Fibroblast of lung (primary cell): ENCODE measurements around the gene WIPF1. TPM values are rescaled to one million over a fixed set of nuclear protein-coding genes. Genes with fewer than 3 reads are reported as not detected.

ENCODE experiments used
- DNase-seq, 2 donors: peaks; one replicate each; pipeline versions ENCODE4 v3.0.0 to v3.0.0-alpha.2; 2010; ENCODE audit warnings: low read depth in 2 of 2
- H2AFZ ChIP-seq: 2 replicates; pipeline ENCODE4 v1.5.1; 2012; ENCODE audit warnings: low read length, control low read depth, inconsistent platforms
- H3K27ac ChIP-seq: 2 replicates; pipeline ENCODE4 v1.5.1; 2011; ENCODE audit warnings: low read length, control low read depth; ENCODE audit not compliant: insufficient read depth
- H3K27me3 ChIP-seq: 2 replicates; pipeline ENCODE4 v1.5.1; 2011; ENCODE audit warnings: mild to moderate bottlenecking, low read length; ENCODE audit not compliant: control insufficient read depth, insufficient read depth
- H3K36me3 ChIP-seq: 2 replicates; pipeline ENCODE4 v1.5.1; 2011; ENCODE audit warnings: low read length; ENCODE audit not compliant: control insufficient read depth, insufficient read depth
- H3K4me1 ChIP-seq: 2 replicates; pipeline ENCODE4 v1.5.1; 2011; ENCODE audit warnings: low read length; ENCODE audit not compliant: control insufficient read depth, insufficient read depth; ENCODE audit errors: extremely low read depth
- H3K4me2 ChIP-seq: 2 replicates; pipeline ENCODE4 v1.5.1; 2011; ENCODE audit warnings: low read length, control low read depth; ENCODE audit not compliant: insufficient read depth; ENCODE audit errors: extremely low read depth
- H3K4me3 ChIP-seq, 4 experiments: fragments of 200-600 bp in 1 of 4; sonication (generic) in 1 of 4; replicated peaks in 1 of 4; 2 replicates each; pipeline ENCODE4 v1.5.1; 2011 to 2016; ENCODE audit warnings: low read length in 4 of 4, low read depth in 3 of 4, mild to moderate bottlenecking in 3 of 4, control low read depth in 2 of 4, inconsistent platforms in 1 of 4, mixed read lengths in 1 of 4; ENCODE audit not compliant: insufficient read depth in 1 of 4; ENCODE audit errors: control extremely low read depth in 1 of 4
- H3K79me2 ChIP-seq: 2 replicates; pipeline ENCODE4 v1.5.1; 2012; ENCODE audit warnings: mild to moderate bottlenecking, low read length, inconsistent platforms; ENCODE audit not compliant: control insufficient read depth, insufficient read depth
- H3K9ac ChIP-seq: 2 replicates; pipeline ENCODE4 v1.5.1; 2011; ENCODE audit warnings: mild to moderate bottlenecking, low read length, control low read depth; ENCODE audit not compliant: insufficient read depth
- H3K9me3 ChIP-seq: 2 replicates; pipeline ENCODE4 v1.5.1; 2012; ENCODE audit warnings: low read depth, low read length; ENCODE audit not compliant: control insufficient read depth, insufficient read depth
- H4K20me1 ChIP-seq: 2 replicates; pipeline ENCODE4 v1.5.1; 2011; ENCODE audit warnings: low read length; ENCODE audit not compliant: control insufficient read depth, insufficient read depth; ENCODE audit errors: extremely low read depth
- EZH2 ChIP-seq: IDR thresholded peaks from 2 replicates; pipeline ENCODE4 v1.5.1; 2012; ENCODE audit warnings: low read length, control low read depth, mild to moderate bottlenecking; ENCODE audit errors: missing control alignments
- polyA plus RNA-seq, 2 donors: library from polyadenylated mRNA; depleted of rRNA in 1 of 2; stranded (reverse) in 1 of 2; unstranded in 1 of 2; fragments of >200 nt; gene quantifications; 2 replicates each; pipeline ENCODE4 v1.2.1, GENCODE V29; 2011 to 2012; ENCODE audit warnings: missing spikeins in 1 of 2
- total RNA-seq: library from RNA; depleted of rRNA; stranded (reverse); fragments of >200 nt; gene quantifications from 2 replicates; pipeline ENCODE4 v1.2.1, GENCODE V29; 2014
- TF ChIP-seq, protein P1 (sequence below), 2 donors: IDR thresholded peaks in 1 of 2; conservative IDR thresholded peaks in 1 of 2; 1 replicate in 1 of 2; 2 replicates in 1 of 2; pipeline ENCODE4 v1.5.1; 2011 to 2012; ENCODE audit warnings: low read length in 2 of 2, control low read depth in 1 of 2, inconsistent platforms in 1 of 2, low read depth in 1 of 2, mild to moderate bottlenecking in 1 of 2

Gene WIPF1
- total and polyA plus RNA-seq, 2 donors (not counting 1 experiment from before 2014, with no cell fraction given): 10.7 to 23.6 TPM

GRCh38 chr2:174611854-174612253, 14.2 kb upstream of the WIPF1 start:
- Histone ChIP-seq H3K4me3 (no peak overlapping the region), H3K79me2 (no peaks in the 10 kb centered on the region), H3K9me3 (no peaks in the 10 kb centered on the region), H3K4me1 (peaks cover 6% of the 10 kb centered on the region), H4K20me1 (no peaks in the 10 kb centered on the region), H3K27ac (no peak overlapping the region), H3K9ac (no peak overlapping the region), H3K4me2 (no peak overlapping the region), H3K36me3 (no peaks in the 10 kb centered on the region), H3K27me3 (no peaks in the 10 kb centered on the region), H2AFZ (no peak overlapping the region)
- no peak for DNase-seq
- TF ChIP-seq EZH2: no peak
- TF ChIP-seq, protein P1, sequence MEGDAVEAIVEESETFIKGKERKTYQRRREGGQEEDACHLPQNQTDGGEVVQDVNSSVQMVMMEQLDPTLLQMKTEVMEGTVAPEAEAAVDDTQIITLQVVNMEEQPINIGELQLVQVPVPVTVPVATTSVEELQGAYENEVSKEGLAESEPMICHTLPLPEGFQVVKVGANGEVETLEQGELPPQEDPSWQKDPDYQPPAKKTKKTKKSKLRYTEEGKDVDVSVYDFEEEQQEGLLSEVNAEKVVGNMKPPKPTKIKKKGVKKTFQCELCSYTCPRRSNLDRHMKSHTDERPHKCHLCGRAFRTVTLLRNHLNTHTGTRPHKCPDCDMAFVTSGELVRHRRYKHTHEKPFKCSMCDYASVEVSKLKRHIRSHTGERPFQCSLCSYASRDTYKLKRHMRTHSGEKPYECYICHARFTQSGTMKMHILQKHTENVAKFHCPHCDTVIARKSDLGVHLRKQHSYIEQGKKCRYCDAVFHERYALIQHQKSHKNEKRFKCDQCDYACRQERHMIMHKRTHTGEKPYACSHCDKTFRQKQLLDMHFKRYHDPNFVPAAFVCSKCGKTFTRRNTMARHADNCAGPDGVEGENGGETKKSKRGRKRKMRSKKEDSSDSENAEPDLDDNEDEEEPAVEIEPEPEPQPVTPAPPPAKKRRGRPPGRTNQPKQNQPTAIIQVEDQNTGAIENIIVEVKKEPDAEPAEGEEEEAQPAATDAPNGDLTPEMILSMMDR (conservative IDR thresholded peaks at IDR 0.05 in 1 of 2, IDR thresholded peaks at IDR 0.05 in 1 of 2; ENCODE audit: low read depth in 1 of 2, low read length in 2 of 2): no peak

DNA sequence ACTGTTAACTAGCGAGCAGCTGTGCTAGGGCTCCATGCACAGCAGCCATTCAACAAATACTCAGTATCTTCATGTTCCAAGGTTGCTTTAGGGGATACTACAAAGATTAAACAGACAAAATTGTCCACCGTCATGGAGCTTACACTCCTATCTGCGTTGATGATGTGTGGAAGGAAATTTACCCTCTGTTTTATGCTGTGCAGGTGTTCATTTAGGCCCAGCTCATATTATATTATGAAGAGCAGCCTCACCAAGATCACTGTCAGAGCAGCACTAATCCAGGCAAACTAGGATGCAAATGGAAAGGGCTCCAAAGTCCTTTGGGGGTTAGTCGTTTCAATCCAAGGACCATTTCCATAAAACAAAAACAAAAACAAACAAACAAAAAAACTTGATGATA, 13.4 kb upstream of the WIPF1 start:
- no peak overlapping the region for H3K4me2 ChIP-seq
- no peak overlapping the region for H3K27ac ChIP-seq
- no peaks in the 10 kb centered on the region for H3K27me3 ChIP-seq
- peaks cover 3% of the 10 kb centered on the region for H3K4me1 ChIP-seq
- no peak for TF ChIP-seq EZH2
- TF ChIP-seq, protein P1 (conservative IDR thresholded peaks at IDR 0.05 in 1 of 2, IDR thresholded peaks at IDR 0.05 in 1 of 2; ENCODE audit: low read depth in 1 of 2, low read length in 2 of 2): no peak
- no peaks in the 10 kb centered on the region for H4K20me1 ChIP-seq
- H3K9ac ChIP-seq: no peak overlapping the region
- H3K4me3 ChIP-seq: no peak overlapping the region
- no peaks in the 10 kb centered on the region for H3K79me2 ChIP-seq
- no peak overlapping the region for H2AFZ ChIP-seq
- no peaks in the 10 kb centered on the region for H3K36me3 ChIP-seq
- H3K9me3 ChIP-seq: no peaks in the 10 kb centered on the region
- DNase-seq: no peak

- H4K20me1 ChIP-seq: no peaks in the 10 kb centered on the region
- no peak overlapping the region for H3K4me2 ChIP-seq
- peak in 1 of 2 donors; percentile 73 for DNase-seq
- H3K9ac ChIP-seq: no peak overlapping the region
- no peak overlapping the region for H3K27ac ChIP-seq
- no peak overlapping the region for H3K4me3 ChIP-seq
- H3K36me3 ChIP-seq: no peaks in the 10 kb centered on the region
- H2AFZ ChIP-seq: no peak overlapping the region
- no peaks in the 10 kb centered on the region for H3K27me3 ChIP-seq
- no peaks in the 10 kb centered on the region for H3K9me3 ChIP-seq
- H3K4me1 ChIP-seq: no peaks in the 10 kb centered on the region
- no peaks in the 10 kb centered on the region for H3K79me2 ChIP-seq
- no peak for TF ChIP-seq EZH2
- TF ChIP-seq, protein P1 (conservative IDR thresholded peaks at IDR 0.05 in 1 of 2, IDR thresholded peaks at IDR 0.05 in 1 of 2; ENCODE audit: low read depth in 1 of 2, low read length in 2 of 2): no peak
Measured at GRCh38 chr2:174610243-174610995, 12.8 kb upstream of the WIPF1 start.
